ENCODE results near the gene APOL2.
"Not testable (repeated sequence)": the region's sequence is repeated elsewhere in the genome, so short reads cannot be mapped to it uniquely, and the experiment has no call there.

The APOL2 gene

GRCh38 chr22:36208914-36209313 is 30.4 kb downstream of the APOL2 start:
- Histone ChIP-seq H3K27ac (no peak overlapping the region), H3K4me3 (ENCODE audit: low read depth, low read length) (no peak overlapping the region), H3K27me3 (ENCODE audit: insufficient read depth, low read depth, severe bottlenecking) (no peaks in the 10 kb centered on the region), H3K9me3 (ENCODE audit: severe bottlenecking) (peaks cover 4% of the 10 kb centered on the region), H3K36me3 (no peaks in the 10 kb centered on the region)
- TF ChIP-seq CTCF (IDR thresholded peaks at IDR 0.05; ENCODE audit: low read depth, low read length) = no peak
- no peak for DNase-seq

- Histone ChIP-seq H3K36me3 (no peaks in the 10 kb centered on the region), H3K27me3 (ENCODE audit: insufficient read depth, low read depth, severe bottlenecking) (no peaks in the 10 kb centered on the region), H3K9me3 (ENCODE audit: severe bottlenecking) (peaks cover 4% of the 10 kb centered on the region), H3K4me3 (ENCODE audit: low read depth, low read length) (no peak overlapping the region), H3K27ac (no peak overlapping the region)
- no peak for DNase-seq
- no peak for TF ChIP-seq CTCF (IDR thresholded peaks at IDR 0.05; ENCODE audit: low read depth, low read length)
Measured at GRCh38 chr22:36208162-36208765, 31.1 kb downstream of the APOL2 start.

GRCh38 chr22:36206255-36206654 is 33.1 kb downstream of the APOL2 start:
- Histone ChIP-seq H3K27me3 (ENCODE audit: insufficient read depth, low read depth, severe bottlenecking) (no peaks in the 10 kb centered on the region), H3K36me3 (no peaks in the 10 kb centered on the region), H3K9me3 (ENCODE audit: severe bottlenecking) (peaks cover 4% of the 10 kb centered on the region), H3K27ac (no peak overlapping the region), H3K4me3 (ENCODE audit: low read depth, low read length) (no peak overlapping the region)
- no peak for DNase-seq
- no peak for TF ChIP-seq CTCF (IDR thresholded peaks at IDR 0.05; ENCODE audit: low read depth, low read length)

- not testable (repeated sequence) for H3K27ac ChIP-seq; H3K27me3 ChIP-seq (ENCODE audit: insufficient read depth, low read depth, severe bottlenecking); H3K9me3 ChIP-seq (ENCODE audit: severe bottlenecking); H3K36me3 ChIP-seq; DNase-seq; H3K4me3 ChIP-seq (ENCODE audit: low read depth, low read length)
Measured at GRCh38 chr22:36205573-36205972, 33.8 kb downstream of the APOL2 start.

- Histone ChIP-seq H3K36me3 (no peaks in the 10 kb centered on the region), H3K4me3 (ENCODE audit: low read depth, low read length) (no peak overlapping the region), H3K27me3 (ENCODE audit: insufficient read depth, low read depth, severe bottlenecking) (no peaks in the 10 kb centered on the region), H3K27ac (no peak overlapping the region), H3K9me3 (ENCODE audit: severe bottlenecking) (peaks cover 4% of the 10 kb centered on the region)
- DNase-seq = no peak
- TF ChIP-seq CTCF (IDR thresholded peaks at IDR 0.05; ENCODE audit: low read depth, low read length) = peak; percentile 28; the same call in 1 of the 2 replicates
Measured at GRCh38 chr22:36204632-36205015, 34.7 kb downstream of the APOL2 start.

GRCh38 chr22:36204001-36204631 is 35.2 kb downstream of the APOL2 start:
- Histone ChIP-seq H3K9me3 (ENCODE audit: severe bottlenecking) (peaks cover 4% of the 10 kb centered on the region), H3K27ac (no peak overlapping the region), H3K27me3 (ENCODE audit: insufficient read depth, low read depth, severe bottlenecking) (no peaks in the 10 kb centered on the region), H3K4me3 (ENCODE audit: low read depth, low read length) (no peak overlapping the region), H3K36me3 (no peaks in the 10 kb centered on the region)
- DNase-seq = no peak
- no peak for TF ChIP-seq CTCF (IDR thresholded peaks at IDR 0.05; ENCODE audit: low read depth, low read length)

- not testable (repeated sequence) for H3K27me3 ChIP-seq (ENCODE audit: insufficient read depth, low read depth, severe bottlenecking); H3K9me3 ChIP-seq (ENCODE audit: severe bottlenecking); H3K36me3 ChIP-seq; H3K27ac ChIP-seq; DNase-seq; H3K4me3 ChIP-seq (ENCODE audit: low read depth, low read length)
Measured at GRCh38 chr22:36203441-36203840, 35.9 kb downstream of the APOL2 start.

- not testable (repeated sequence) for H3K4me3 ChIP-seq (ENCODE audit: low read depth, low read length); DNase-seq; H3K27ac ChIP-seq; H3K36me3 ChIP-seq; H3K9me3 ChIP-seq (ENCODE audit: severe bottlenecking); H3K27me3 ChIP-seq (ENCODE audit: insufficient read depth, low read depth, severe bottlenecking)
Measured at GRCh38 chr22:36202906-36203305, 36.4 kb downstream of the APOL2 start.

All from WERI-Rb-1 (cell line).